AG04450 (cell line): ENCODE data around the gene OR51F1. TPM values are rescaled to one million over a fixed set of nuclear protein-coding genes. Genes with fewer than 3 reads are reported as not detected.
"Not testable (repeated sequence)": the region's sequence is repeated elsewhere in the genome, so short reads cannot be mapped to it uniquely, and the experiment has no call there.

Source experiments
- CTCF ChIA-PET: fragments of 300-600, 350-600 bp; formaldehyde crosslinking; extraction: SDS; loops from one replicate; lab custom pipeline; 2022; ENCODE audit warnings: antibody characterized with exemption, inconsistent platforms; lab: Charles Lee
- POLR2A ChIA-PET: fragments of 350-600 bp; formaldehyde crosslinking; extraction: SDS; loops from one replicate; lab custom pipeline; 2021; ENCODE audit warnings: antibody characterized with exemption, inconsistent platforms; lab: Yijun Ruan, JAX
- DNase-seq: peaks from one replicate; pipeline ENCODE4 v3.0.0-alpha.2; 2011; ENCODE audit warnings: low read depth, low spot score
- H3K27ac ChIP-seq: one replicate; pipeline ENCODE4 v1.5.1; 2012; ENCODE audit warnings: low read depth, low read length, control low read depth
- H3K27me3 ChIP-seq: one replicate; pipeline ENCODE4 v1.6.0; 2012; ENCODE audit warnings: low read length; ENCODE audit not compliant: control insufficient read depth, insufficient read depth
- H3K4me3 ChIP-seq: 2 replicates; pipeline ENCODE4 v1.5.1; 2011; ENCODE audit warnings: mild to moderate bottlenecking, low read depth, low read length, control low read depth
- H3K9me3 ChIP-seq: 2 replicates; pipeline ENCODE4 v1.5.1; 2012; ENCODE audit warnings: low read length; ENCODE audit not compliant: control insufficient read depth, insufficient read depth
- polyA plus RNA-seq: library from polyadenylated mRNA; depleted of rRNA; stranded (reverse); fragments of >200 nt; gene quantifications from 2 replicates; pipeline ENCODE4 v1.2.3, GENCODE V29; 2011
- TF ChIP-seq, protein P1 (sequence below): IDR thresholded peaks from 2 replicates; pipeline ENCODE4 v1.5.1; 2011; ENCODE audit warnings: low read depth, low read length, control low read depth, inconsistent platforms

OR51F1 gene
- polyA plus RNA-seq, 1 experiment, result not detected

DNA sequence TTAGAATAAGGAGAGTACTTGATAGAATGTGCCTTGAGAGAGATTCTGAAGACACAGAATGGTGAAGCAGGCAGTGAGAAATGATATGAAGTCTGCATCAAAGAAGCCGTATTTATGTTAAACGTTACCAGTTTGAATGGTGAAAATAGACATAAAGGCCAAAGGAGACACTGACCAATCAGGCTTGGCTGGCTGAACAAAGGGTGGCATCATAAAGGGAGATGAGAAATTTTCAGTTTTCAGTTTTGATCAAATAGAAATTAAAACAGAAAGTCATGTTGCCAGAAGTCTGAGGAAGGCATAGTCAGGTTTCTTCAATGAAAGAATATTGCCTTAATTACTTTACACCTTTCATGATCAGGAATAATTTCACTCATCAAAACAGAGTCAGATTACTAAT is 6.6 kb downstream of the OR51F1 start:
- no peaks in the 10 kb centered on the region for H3K27me3 ChIP-seq
- no peak for DNase-seq
- TF ChIP-seq, protein P1, sequence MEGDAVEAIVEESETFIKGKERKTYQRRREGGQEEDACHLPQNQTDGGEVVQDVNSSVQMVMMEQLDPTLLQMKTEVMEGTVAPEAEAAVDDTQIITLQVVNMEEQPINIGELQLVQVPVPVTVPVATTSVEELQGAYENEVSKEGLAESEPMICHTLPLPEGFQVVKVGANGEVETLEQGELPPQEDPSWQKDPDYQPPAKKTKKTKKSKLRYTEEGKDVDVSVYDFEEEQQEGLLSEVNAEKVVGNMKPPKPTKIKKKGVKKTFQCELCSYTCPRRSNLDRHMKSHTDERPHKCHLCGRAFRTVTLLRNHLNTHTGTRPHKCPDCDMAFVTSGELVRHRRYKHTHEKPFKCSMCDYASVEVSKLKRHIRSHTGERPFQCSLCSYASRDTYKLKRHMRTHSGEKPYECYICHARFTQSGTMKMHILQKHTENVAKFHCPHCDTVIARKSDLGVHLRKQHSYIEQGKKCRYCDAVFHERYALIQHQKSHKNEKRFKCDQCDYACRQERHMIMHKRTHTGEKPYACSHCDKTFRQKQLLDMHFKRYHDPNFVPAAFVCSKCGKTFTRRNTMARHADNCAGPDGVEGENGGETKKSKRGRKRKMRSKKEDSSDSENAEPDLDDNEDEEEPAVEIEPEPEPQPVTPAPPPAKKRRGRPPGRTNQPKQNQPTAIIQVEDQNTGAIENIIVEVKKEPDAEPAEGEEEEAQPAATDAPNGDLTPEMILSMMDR, result no peak
- H3K9me3 ChIP-seq, result no peaks in the 10 kb centered on the region
- POLR2A ChIA-PET, result no interaction called here
- H3K27ac ChIP-seq, result no peak overlapping the region
- CTCF ChIA-PET, result no interaction called here
- no peak overlapping the region for H3K4me3 ChIP-seq

DNA sequence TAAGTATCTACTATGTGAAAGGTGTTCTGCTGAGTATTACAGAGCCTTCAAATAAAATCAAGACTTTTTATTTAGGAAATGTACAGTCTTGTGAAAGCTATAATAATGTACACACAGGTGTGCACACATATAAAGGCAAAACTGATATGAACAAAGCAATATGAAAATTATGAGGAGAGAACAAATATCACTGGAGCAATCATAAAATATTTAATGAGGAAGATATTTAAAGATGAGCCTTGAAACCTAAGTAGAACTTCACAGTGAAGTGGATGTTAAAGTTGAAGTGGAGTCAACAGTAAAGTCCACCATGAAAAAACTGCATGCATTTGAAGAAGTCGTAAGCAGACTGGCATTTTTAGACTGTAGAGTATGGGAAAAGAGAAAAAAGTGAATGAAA is 18.5 kb downstream of the OR51F1 start:
- POLR2A ChIA-PET, result no interaction called here
- TF ChIP-seq, protein P1, result no peak
- CTCF ChIA-PET, result no interaction called here
- Histone ChIP-seq H3K27ac (no peak overlapping the region), H3K27me3 (no peaks in the 10 kb centered on the region), H3K9me3 (no peaks in the 10 kb centered on the region), H3K4me3 (no peak overlapping the region)
- no peak for DNase-seq

DNA sequence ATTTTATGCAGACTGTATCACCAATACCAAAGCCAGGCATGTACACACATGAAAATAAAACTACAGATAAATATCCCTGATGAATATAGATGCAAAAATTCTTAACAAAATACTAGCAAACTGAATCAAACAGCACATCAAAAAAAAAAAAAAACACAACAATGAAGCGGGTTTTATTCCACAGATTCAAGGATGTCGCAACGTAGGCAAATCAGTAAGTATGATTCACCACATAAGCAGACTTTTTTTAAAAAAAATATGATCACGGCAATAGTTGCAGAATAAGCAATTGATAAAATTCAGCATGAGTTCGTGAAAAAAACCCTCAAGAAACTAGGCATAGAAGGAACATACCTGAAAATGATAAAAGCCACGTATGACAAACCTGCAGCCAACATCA is 21.3 kb downstream of the OR51F1 start:
- no peak for DNase-seq
- H3K27me3 ChIP-seq, result no peaks in the 10 kb centered on the region
- H3K9me3 ChIP-seq, result no peaks in the 10 kb centered on the region
- H3K4me3 ChIP-seq, result no peak overlapping the region
- ChIA-PET CTCF (no interaction called here), POLR2A (no interaction called here)
- H3K27ac ChIP-seq, result no peak overlapping the region
- TF ChIP-seq, protein P1, result no peak

DNA sequence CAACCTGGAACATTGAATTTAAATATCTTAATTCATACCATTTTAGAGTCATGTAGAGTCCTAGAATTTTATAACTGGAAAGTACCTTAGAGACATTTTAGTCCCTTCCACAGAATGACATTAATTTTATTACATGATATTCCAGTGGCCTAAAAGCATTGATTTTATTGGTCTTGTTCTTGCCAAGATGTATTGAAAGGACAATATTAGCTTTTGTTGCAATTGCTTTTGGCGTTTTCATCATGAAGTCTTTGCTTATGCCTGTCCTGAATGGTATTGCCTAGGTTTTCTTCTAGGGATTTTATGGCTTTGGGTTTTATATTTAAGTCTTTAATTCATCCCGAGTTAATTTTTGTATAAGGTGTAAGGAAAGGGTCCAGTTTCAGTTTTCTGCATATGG is 29.0 kb downstream of the OR51F1 start:
- ChIA-PET POLR2A (no interaction called here), CTCF (no interaction called here)
- TF ChIP-seq, protein P1, result no peak
- Histone ChIP-seq H3K27me3 (no peaks in the 10 kb centered on the region), H3K4me3 (no peak overlapping the region), H3K27ac (no peak overlapping the region), H3K9me3 (no peaks in the 10 kb centered on the region)
- no peak for DNase-seq

DNA sequence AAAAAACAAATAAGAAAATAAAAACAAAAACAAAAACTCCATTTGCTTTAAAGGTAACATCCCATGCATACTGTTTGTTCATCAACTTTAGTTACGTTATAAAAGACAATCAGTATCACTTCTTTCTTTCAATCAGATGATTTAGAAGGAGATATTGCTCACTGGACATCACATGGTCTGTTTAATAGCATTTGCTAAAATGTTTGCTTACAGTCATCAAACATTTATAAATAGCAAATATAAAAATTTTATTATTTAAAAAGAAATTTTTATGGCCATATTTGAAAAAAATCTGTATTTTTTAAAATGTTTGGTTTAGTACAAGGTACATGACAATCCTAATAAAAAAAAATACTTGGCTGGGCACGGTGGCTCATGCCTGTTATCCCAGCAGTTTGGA is 42.6 kb downstream of the OR51F1 start:
- no peak for DNase-seq
- TF ChIP-seq, protein P1, result no peak
- Histone ChIP-seq H3K9me3 (peaks cover 4% of the 10 kb centered on the region; the same call in 1 of the 2 replicates), H3K4me3 (no peak overlapping the region), H3K27me3 (no peaks in the 10 kb centered on the region), H3K27ac (no peak overlapping the region)
- CTCF ChIA-PET, result no interaction called here
- POLR2A ChIA-PET, result no interaction called here

DNA sequence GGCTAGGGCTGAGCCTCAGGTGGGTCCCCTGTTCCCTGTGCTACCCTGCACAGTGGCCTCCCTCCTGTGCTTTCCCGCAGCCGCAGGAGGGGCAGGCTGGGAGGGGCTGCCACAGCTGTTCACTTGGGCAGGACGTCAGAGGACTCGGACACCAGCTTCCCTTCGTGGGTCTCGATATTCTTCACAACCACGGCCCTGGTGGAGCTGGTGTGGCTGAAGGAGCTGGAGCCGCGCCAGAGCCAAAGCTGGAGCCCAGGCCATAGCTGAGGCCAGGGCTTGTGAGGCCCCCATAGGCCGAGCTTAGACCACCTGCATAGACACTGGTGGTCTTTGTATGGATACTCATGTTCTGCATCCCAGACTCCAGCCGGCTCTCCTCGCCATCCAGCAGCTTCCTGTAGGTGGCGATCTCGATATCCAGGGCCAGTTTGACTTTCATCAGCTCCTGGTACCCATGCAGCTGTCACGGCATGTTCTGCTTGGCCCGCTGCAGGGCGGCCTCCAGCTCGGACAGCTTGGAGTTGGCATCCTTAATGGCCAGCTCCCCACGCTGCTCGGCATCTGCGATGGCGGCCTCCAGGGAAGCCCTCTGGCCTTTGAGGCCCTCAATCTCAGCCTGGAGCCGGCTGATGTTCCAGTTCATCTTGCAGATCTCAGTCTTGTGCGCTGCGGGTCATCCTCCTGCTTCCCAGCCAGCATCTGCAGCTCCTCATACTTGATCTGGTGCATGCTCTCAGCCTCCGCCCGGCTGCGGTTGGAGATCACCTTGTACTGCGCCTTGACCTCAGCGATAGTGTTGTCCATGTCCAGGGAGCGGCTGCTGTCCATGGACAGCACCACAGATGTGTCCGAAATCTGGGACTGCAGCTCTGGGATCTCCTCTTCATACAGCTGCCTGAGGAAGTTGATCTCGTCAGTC is 46.9 kb downstream of the OR51F1 start:
- CTCF ChIA-PET, result interaction anchor here (1.0 kb wide), 1 partner anchor 12 kb away, joined by 3 read pairs; no protein-coding TSS in a partner anchor
- DNase-seq, H3K9me3 ChIP-seq, H3K27me3 ChIP-seq, H3K4me3 ChIP-seq, POLR2A ChIA-PET, H3K27ac ChIP-seq: not testable (repeated sequence)
